Neural cell (in vitro differentiated cells): ENCODE measurements around the gene MLLT1. TPM values are rescaled to one million over a fixed set of nuclear protein-coding genes. Genes with fewer than 3 reads are reported as not detected.

ENCODE experiments used
- H2AFZ ChIP-seq: fragments of 200-600, 300-800 bp; sonication (generic), shearing (Covaris generic); 2 replicates; pipeline ENCODE4 v1.6.0; 2014; ENCODE audit warnings: low read depth, mild to moderate bottlenecking, antibody characterized with exemption, low read length, moderate library complexity
- H3F3A ChIP-seq: fragments of 200-600 bp; shearing (Covaris generic); 2 replicates; pipeline ENCODE4 v1.6.1; 2016; ENCODE audit warnings: mild to moderate bottlenecking, moderate library complexity, mixed read lengths, antibody characterized with exemption, low read length; ENCODE audit not compliant: insufficient read depth, poor library complexity, severe bottlenecking
- H3K27ac ChIP-seq: fragments of 200-600, 300-800 bp; sonication (generic), shearing (Covaris generic); 2 replicates; pipeline ENCODE4 v1.5.1; 2014; ENCODE audit warnings: mild to moderate bottlenecking, low read length, moderate library complexity
- H3K27me3 ChIP-seq: fragments of 300-800, 200-600 bp; sonication (generic), shearing (Covaris generic); 2 replicates; pipeline ENCODE4 v1.6.0; 2014; ENCODE audit warnings: mild to moderate bottlenecking, low read depth, low read length, moderate library complexity; ENCODE audit not compliant: insufficient read depth
- H3K36me3 ChIP-seq: fragments of 300-800, 200-600 bp; sonication (generic), shearing (Covaris generic); 2 replicates; pipeline ENCODE4 v1.5.1; 2014; ENCODE audit warnings: mild to moderate bottlenecking, antibody characterized with exemption, low read length, moderate library complexity; ENCODE audit not compliant: insufficient read depth
- H3K4me2 ChIP-seq: fragments of 300-800, 200-600 bp; sonication (generic), shearing (Covaris generic); 2 replicates; pipeline ENCODE4 v1.6.0; 2014; ENCODE audit warnings: mild to moderate bottlenecking, low read length
- H3K4me3 ChIP-seq: fragments of 300-800, 200-600 bp; sonication (generic), shearing (Covaris generic); 2 replicates; pipeline ENCODE4 v1.5.1; 2014; ENCODE audit warnings: mild to moderate bottlenecking, low read length, moderate library complexity
- H3K79me2 ChIP-seq: fragments of 200-600 bp; shearing (Covaris generic); replicated peaks from 2 replicates; pipeline ENCODE4 v1.6.0; 2014; ENCODE audit warnings: mild to moderate bottlenecking, low read length, moderate library complexity; ENCODE audit not compliant: insufficient read depth
- H3K9ac ChIP-seq: fragments of 300-800, 200-600 bp; sonication (generic), shearing (Covaris generic); 2 replicates; pipeline ENCODE4 v1.6.1; 2016; ENCODE audit warnings: mild to moderate bottlenecking, low read length, mixed read lengths
- H3K9me2 ChIP-seq: fragments of 200-600 bp; shearing (Covaris generic); 2 replicates; pipeline ENCODE4 v1.6.1; 2016; ENCODE audit warnings: mild to moderate bottlenecking, low read length, mixed read lengths; ENCODE audit not compliant: insufficient read depth
- H3K9me3 ChIP-seq: fragments of 200-600, 300-800 bp; sonication (generic), shearing (Covaris generic); 2 replicates; pipeline ENCODE4 v1.6.1; 2016; ENCODE audit warnings: mild to moderate bottlenecking, mixed run types, low read length, moderate library complexity, mixed read lengths
- H4K20me1 ChIP-seq: fragments of 200-600 bp; shearing (Covaris generic); 2 replicates; pipeline ENCODE4 v1.6.1; 2016; ENCODE audit warnings: mild to moderate bottlenecking, mixed run types; ENCODE audit not compliant: insufficient read depth
- EP300 ChIP-seq: fragments of 450-650 bp; conservative IDR thresholded peaks from 2 replicates; pipeline ENCODE4 v1.6.1; 2014; ENCODE audit warnings: antibody characterized with exemption, mild to moderate bottlenecking, moderate library complexity; ENCODE audit not compliant: poor library complexity, severe bottlenecking
- EZH2 ChIP-seq: fragments of 200-600, 300-800 bp; shearing (Covaris generic), sonication (generic); IDR thresholded peaks from 2 replicates; pipeline ENCODE4 v1.6.1; 2014; ENCODE audit warnings: antibody characterized with exemption, low read length, borderline replicate concordance, mild to moderate bottlenecking; ENCODE audit not compliant: insufficient read depth, poor library complexity, severe bottlenecking
- MXI1 ChIP-seq: fragments of 450-650 bp; conservative IDR thresholded peaks from 2 replicates; pipeline ENCODE4 v1.6.1; 2014; ENCODE audit warnings: antibody characterized with exemption, mild to moderate bottlenecking; ENCODE audit not compliant: poor library complexity, severe bottlenecking
- POLR2AphosphoS5 ChIP-seq: IDR thresholded peaks from 2 replicates; pipeline ENCODE4 v1.6.1; 2012
- RAD21 ChIP-seq: fragments of 450-650 bp; conservative IDR thresholded peaks from 2 replicates; pipeline ENCODE4 v1.6.1; 2014; ENCODE audit warnings: antibody characterized with exemption, mild to moderate bottlenecking, moderate library complexity
- SMC3 ChIP-seq: fragments of 450-650 bp; conservative IDR thresholded peaks from 2 replicates; pipeline ENCODE4 v1.6.1; 2014; ENCODE audit warnings: antibody characterized with exemption, mild to moderate bottlenecking, moderate library complexity; ENCODE audit not compliant: poor library complexity
- TAF1 ChIP-seq: IDR thresholded peaks from 2 replicates; pipeline ENCODE4 v1.6.1; 2012; ENCODE audit warnings: low read depth
- polyA plus RNA-seq: library from polyadenylated mRNA; depleted of rRNA; stranded (reverse); fragments of >200 nt; gene quantifications from 2 replicates; pipeline ENCODE4 v1.2.3, GENCODE V29; 2014
- TF ChIP-seq, protein P1 (sequence below): fragments of 450-650 bp; IDR thresholded peaks from 2 replicates; pipeline ENCODE4 v1.5.1; 2014; ENCODE audit warnings: antibody characterized with exemption, mild to moderate bottlenecking, moderate library complexity; ENCODE audit not compliant: poor library complexity, severe bottlenecking
- TF ChIP-seq, protein P2 (sequence below): IDR thresholded peaks from 2 replicates; pipeline ENCODE4 v1.6.1; 2012; ENCODE audit warnings: borderline replicate concordance

Gene MLLT1
- polyA plus RNA-seq, 1 donor from 2014 or later: 34.0 TPM

GRCh38 chr19:6198896-6199239 lies 80.9 kb downstream of the MLLT1 start:
- Histone ChIP-seq H3K79me2 (peaks cover 4% of the 10 kb centered on the region), H3K27me3 (no peaks in the 10 kb centered on the region), H3K9ac (peak overlapping the region; percentile 74), H3K4me2 (peak overlapping the region; percentile 91), H4K20me1 (no peaks in the 10 kb centered on the region), H3F3A (no peaks in the 10 kb centered on the region), H3K4me3 (peak overlapping the region; percentile 98), H2AFZ (peak overlapping the region; percentile 56), H3K9me3 (peaks cover 3% of the 10 kb centered on the region), H3K9me2 (no peaks in the 10 kb centered on the region), H3K36me3 (no peaks in the 10 kb centered on the region), H3K27ac (peak overlapping the region; percentile 45)
- TF ChIP-seq MXI1: no peak
- no peak for TF ChIP-seq SMC3
- TF ChIP-seq TAF1: no peak
- TF ChIP-seq, protein P1, sequence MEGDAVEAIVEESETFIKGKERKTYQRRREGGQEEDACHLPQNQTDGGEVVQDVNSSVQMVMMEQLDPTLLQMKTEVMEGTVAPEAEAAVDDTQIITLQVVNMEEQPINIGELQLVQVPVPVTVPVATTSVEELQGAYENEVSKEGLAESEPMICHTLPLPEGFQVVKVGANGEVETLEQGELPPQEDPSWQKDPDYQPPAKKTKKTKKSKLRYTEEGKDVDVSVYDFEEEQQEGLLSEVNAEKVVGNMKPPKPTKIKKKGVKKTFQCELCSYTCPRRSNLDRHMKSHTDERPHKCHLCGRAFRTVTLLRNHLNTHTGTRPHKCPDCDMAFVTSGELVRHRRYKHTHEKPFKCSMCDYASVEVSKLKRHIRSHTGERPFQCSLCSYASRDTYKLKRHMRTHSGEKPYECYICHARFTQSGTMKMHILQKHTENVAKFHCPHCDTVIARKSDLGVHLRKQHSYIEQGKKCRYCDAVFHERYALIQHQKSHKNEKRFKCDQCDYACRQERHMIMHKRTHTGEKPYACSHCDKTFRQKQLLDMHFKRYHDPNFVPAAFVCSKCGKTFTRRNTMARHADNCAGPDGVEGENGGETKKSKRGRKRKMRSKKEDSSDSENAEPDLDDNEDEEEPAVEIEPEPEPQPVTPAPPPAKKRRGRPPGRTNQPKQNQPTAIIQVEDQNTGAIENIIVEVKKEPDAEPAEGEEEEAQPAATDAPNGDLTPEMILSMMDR: no peak

DNA sequence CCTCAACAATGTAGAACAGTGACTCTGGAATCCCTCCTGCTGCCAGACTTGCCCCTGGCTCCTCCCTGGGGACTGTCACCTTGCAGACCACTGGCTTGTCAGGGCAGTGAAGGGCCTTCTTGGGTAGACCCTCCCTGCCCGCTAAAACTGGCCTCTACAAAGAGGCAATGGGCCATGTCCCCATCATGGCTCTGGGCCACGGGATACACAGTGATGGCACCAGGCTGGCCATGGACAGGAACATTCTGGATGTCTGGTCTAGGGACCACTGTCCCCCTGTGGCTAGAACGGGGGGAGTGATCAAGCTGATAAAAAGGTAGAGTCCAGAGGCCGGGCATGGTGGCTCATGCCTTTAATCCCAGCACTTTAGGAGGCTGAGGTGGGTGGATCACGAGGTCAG lies 83.4 kb downstream of the MLLT1 start:
- no peaks in the 10 kb centered on the region for H3K27me3 ChIP-seq
- no peaks in the 10 kb centered on the region for H3K9me2 ChIP-seq
- no peaks in the 10 kb centered on the region for H3F3A ChIP-seq
- no peak overlapping the region for H3K4me2 ChIP-seq
- peaks cover 4% of the 10 kb centered on the region for H3K79me2 ChIP-seq
- TF ChIP-seq EZH2 (no peak), TAF1 (no peak), SMC3 (no peak), POLR2AphosphoS5 (no peak), RAD21 (no peak), EP300 (no peak), MXI1 (no peak)
- TF ChIP-seq, protein P2, sequence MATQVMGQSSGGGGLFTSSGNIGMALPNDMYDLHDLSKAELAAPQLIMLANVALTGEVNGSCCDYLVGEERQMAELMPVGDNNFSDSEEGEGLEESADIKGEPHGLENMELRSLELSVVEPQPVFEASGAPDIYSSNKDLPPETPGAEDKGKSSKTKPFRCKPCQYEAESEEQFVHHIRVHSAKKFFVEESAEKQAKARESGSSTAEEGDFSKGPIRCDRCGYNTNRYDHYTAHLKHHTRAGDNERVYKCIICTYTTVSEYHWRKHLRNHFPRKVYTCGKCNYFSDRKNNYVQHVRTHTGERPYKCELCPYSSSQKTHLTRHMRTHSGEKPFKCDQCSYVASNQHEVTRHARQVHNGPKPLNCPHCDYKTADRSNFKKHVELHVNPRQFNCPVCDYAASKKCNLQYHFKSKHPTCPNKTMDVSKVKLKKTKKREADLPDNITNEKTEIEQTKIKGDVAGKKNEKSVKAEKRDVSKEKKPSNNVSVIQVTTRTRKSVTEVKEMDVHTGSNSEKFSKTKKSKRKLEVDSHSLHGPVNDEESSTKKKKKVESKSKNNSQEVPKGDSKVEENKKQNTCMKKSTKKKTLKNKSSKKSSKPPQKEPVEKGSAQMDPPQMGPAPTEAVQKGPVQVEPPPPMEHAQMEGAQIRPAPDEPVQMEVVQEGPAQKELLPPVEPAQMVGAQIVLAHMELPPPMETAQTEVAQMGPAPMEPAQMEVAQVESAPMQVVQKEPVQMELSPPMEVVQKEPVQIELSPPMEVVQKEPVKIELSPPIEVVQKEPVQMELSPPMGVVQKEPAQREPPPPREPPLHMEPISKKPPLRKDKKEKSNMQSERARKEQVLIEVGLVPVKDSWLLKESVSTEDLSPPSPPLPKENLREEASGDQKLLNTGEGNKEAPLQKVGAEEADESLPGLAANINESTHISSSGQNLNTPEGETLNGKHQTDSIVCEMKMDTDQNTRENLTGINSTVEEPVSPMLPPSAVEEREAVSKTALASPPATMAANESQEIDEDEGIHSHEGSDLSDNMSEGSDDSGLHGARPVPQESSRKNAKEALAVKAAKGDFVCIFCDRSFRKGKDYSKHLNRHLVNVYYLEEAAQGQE: no peak
- TF ChIP-seq, protein P1: no peak
- H3K9ac ChIP-seq: no peak overlapping the region
- no peak overlapping the region for H2AFZ ChIP-seq
- H3K36me3 ChIP-seq: no peaks in the 10 kb centered on the region
- H4K20me1 ChIP-seq: no peaks in the 10 kb centered on the region
- no peak overlapping the region for H3K27ac ChIP-seq
- H3K9me3 ChIP-seq: peaks cover 3% of the 10 kb centered on the region
- H3K4me3 ChIP-seq: no peak overlapping the region
